HG02642 (cell line): ENCODE results near the gene DCTN1.
"Not testable (repeated sequence)": the region's sequence is repeated elsewhere in the genome, so short reads cannot be mapped to it uniquely, and the experiment has no call there.

ENCODE experiments used
- ATAC-seq: cut with Tn5 transposase; IDR thresholded peaks from one replicate; pipeline ENCODE4 v1.9.1; 2021; ENCODE audit warnings: mild to moderate bottlenecking; ENCODE audit not compliant: unreplicated experiment, poor library complexity

DCTN1 gene

DNA sequence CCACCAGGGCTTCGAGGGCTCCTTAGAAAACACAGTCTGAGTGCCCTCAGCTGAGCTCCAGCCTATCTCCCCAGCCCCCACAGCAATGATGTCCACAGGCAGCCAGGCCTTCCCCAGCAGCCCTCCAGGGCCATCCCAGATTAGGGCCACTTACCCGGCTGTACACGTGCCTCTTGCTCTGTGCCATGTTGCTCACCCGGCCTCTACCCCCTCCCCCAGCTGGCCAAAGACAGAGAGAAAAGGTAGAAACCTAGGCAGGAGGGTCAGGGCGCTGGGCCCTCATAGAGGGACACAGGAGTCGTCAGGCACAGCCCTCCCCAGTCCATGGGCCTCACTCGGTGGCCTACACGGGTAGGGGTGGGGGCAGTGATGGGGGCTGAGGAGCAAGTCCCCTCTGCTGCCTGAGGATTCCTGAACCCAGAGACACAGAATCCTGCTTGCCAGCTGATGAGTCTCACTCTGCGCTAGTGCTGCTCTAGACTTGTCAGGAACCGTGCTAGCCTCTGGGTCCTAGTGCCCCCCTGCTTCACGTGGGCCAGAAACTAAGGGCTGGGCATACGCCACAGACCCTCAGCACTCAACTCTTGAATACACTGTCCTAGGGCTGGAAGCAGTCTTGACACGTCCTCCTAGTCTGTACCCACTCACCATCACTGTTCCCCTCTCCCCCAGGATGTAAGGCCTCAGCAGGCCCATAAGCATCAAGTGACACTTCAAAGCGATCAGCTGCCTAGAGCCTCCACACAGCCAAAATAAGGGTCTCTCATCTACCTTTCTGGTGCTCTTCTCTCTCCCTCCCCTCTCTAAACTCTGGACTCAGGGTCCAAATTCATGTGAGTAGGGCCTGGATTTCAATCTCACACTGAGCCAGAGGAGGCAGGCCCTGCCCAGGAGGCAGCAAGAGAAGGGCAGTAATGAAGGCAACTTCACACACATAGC is at the start of gene DCTN1:
Gene DCTN1, minus strand, starts transcription at position 461 of the 939 bp plus-strand sequence. Its CDS starts 274 bp downstream, at position 187.
- ATAC-seq, result no peak

DNA sequence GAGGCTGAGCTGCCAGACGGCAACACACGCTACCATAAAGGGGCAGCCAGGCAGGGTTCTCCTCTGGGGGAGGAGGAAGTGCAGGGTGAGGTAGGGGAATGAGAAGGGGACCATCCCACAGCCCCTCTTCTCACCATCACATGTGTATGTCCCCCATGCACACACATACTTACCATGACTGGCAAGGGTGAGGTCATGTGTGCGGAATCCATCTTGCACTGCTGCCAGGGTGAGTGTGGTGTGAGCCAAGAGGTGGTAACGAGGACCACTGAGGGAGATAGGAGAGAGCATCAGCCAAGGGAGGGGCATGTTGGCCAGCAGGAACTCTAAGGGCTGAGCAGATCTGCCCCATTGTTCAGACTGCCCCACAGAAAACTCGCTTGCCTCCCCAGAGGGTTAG is 48.6 kb upstream of the DCTN1 start:
- ATAC-seq, result no peak

DNA sequence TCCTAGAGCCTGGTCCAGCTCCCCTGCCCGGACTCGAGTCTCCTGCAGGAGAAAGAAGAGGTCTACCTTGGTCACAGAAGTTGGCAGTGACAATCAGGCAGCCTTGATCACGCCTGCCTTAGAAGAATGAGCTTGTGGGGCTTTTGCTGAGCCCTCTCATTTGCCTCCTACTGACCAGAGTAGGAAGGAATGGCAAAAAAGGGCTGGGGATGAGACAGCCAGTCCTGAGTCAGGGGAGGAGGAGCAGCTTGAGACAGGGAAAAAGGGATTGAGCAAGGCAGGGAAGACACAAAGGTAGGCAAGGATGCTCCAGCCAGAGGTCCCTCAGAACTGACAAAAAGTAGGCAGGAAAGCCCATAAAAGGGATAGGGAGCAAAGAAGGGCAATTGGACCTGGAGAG is 47.4 kb upstream of the DCTN1 start:
- ATAC-seq, result no peak

DNA sequence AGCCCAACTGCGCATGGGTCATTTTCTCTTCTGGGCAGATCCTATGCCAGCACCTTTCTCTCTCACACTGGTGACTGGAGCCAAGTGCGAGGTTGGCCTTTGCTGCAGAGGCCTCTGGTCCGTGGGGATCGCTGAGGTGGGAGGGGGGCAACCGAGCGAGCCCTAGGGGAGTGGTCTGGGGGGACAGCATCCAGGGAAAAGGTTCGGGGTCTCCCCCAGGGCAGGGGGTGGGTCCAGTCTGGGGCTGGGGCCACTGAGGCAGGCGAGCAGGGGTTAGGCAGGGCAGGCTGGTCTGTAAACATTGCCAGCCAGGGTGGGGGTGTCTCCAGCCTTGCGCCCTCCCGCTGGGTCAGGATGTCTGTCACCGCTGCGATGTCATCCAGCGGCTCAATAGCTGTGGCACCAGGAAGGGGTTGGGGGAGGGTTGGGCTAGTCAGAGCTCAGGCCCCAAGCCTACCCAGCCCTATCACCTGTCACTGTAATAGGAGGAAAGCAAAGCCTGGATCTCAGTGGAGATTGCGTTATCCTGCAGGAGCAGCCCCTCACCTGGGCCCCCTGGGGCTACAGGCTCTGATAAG is 46.2 kb upstream of the DCTN1 start:
- ATAC-seq, result no peak

DNA sequence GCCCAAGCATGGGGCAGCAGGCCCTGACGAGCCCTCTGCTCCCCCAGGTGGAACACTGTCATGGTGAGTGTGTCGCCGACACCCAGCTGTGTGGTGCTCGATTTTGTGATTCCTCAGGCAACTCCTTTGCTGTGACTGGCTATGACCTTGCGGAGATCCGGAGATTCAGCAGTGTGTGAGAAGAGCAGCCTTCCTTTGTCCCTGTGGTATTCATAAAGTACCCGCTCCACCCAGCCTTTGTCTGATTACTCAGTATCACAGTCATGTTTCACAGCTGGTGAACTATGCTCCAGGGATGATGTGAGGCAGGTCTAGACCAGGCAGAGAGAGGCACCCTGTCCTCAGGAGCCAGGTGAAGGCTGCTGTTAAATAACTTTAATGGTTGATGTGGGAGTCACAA is 45.4 kb upstream of the DCTN1 start:
- ATAC-seq, result no peak

DNA sequence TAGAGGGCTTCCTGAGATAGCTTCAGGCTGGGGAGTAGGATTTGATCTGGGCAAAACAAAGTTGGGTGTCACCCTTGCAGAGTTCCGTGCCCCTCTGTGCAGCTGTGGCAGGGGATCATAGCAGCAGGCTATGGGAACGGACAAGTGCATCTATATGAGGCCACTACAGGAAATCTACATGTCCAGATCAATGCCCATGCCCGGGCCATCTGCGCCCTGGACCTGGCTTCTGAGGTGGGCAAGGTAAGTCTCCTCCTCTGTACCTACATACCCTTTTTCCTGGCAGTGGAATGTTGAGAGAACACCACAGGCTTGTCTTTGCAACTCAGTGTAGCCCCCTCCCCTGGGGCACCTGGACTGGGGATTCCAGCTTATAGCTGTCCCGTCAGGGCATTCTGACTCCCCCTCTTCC is 44.9 kb upstream of the DCTN1 start:
- ATAC-seq, result no peak

DNA sequence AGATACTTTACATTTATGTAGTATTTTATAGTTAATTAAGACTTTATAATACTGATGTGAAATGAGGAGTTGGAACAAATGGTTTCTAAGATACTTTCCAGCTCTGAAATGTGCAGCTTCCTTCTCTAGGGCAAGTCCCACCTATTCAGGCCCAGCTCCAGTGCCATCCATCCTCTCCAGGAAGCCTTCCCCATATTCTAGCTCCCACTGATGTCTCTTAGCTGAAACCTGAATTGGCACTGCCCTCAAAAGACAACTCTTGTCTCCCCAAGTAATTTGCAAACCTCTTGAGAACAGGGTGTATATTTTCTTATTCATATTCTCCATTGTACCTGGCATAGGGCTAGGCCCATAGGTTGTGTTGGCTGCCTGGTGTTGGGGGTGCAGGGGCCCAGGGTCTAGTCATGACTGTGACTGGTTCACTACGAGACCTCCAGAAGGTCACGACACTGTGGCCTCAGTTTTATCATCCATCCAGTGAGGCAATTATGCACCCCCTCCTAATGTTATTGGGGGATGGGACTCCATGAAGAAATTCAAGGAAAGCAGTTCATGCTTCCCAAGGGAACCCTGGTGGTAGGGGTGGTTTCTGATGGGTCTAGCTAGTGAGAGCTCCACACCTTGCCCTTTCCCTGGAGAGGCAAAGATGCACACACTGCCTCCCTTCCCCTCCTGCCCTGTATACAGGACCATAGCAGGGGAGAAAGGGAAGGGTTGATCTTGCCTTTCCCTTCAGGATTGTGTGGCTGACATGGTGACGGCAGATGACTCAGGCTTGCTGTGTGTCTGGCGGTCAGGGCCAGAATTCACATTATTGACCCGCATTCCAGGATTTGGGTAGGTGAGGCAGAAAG is 44.3 kb upstream of the DCTN1 start:
- ATAC-seq, result no peak

DNA sequence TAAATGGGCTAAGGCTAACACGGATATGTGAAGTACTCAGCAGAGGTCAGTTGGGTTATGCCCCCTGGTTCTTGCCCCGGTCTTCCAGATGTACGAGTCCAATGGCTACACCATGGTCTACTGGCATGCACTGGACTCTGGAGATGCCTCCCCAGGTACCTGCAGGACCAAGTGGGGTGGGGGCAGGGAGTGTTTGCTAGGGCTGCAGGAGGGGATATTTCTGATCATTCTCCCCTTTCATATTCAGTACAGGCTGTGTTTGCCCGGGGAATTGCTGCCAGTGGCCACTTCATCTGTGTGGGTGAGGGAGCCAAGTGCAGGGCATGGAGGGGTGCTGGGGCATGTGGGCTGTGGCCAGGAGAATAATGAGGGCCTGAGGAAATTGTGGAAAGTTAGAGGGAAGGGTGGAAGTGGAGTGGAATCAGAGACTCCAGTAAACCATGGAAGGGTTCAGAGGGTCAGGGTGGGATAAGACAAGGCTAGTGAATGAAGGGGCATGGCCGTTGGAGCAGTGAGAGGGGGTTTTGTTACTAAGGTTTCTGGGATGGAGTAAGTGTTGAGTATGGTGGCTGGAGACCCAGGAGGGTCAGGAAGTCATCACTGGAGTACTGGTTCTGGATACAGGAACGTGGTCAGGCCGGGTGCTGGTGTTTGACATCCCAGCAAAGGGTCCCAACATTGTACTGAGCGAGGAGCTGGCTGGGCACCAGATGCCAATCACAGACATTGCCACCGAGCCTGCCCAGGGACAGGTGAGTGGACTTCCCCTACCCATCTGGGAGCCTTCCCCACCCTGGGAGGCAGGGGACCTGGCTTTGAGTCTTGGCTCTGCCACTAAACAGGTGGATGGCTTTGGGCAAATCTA is 43.4 kb upstream of the DCTN1 start:
- ATAC-seq, result no peak

DNA sequence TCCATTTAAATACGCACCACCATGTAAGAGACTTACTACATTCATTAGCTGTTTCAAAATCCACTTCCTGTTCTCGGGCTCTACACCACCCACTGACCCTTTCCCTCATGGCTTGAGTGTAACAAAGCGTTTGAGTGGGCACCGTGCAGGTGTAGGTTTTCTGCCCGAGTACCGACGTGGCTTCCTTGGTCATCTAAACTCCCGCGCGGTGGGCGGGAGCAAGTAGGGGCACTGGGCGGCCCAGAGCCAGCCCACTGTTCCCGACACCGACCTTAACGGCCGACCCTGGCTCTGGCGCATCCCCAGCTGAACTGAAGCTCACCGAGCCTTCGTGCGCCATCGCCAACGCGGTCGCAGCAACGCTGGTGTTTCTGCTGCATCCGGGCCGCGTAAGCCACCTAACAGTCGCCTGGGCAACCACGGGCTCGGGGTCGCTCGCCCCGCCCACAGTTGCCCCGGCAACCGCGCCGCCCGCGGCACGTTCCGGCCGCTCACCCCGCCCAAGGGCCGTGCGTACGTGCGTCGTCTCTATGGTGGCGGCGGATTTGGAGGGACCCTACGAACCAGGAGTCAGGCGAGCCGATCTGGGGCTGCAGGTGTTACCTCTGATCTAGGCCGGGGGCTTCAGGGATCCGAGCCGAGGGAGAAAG is 41.2 kb upstream of the DCTN1 start, which contains the start of the genes C2orf81 and WDR54:
Gene C2orf81, minus strand, starts transcription at position 399 of the 650 bp plus-strand sequence. Its CDS starts 59 bp downstream, at position 340.
Gene WDR54, plus strand, starts transcription at position 510 of the 650 bp plus-strand sequence. CDS start 424 bp downstream, outside the sequence.
- peak; percentile 97 for ATAC-seq

DNA sequence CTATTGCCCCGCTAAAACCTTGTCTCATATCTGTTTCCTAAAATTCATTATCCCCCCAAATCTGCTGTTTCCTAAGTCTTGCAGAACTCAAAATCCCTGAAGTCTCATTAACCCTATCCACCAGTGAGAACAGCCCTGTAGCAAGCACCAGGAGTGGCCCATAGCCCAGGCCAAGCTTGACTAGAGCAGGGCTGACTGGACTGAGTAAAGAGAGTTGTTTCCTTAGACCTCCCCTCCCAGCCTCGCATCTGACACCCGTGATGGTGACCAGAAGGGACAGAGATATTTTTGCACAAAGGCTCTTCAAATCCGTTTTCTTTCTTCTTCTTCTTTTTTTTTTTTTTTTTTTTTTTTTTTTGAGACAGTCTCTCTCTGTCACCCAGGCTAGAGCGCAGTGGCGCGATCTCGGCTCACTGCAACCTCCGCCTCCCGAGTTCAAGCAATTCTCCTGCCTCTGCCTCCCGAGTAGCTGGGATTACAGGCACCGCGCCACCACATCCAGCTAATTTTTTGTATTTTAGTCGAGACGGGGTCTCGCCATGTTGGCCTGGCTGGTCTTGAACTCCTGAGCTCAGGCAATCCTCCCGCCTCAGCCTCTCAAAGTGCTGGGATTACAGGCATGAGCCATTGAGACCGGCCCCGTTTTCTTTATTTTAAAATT is 40.5 kb upstream of the DCTN1 start:
- ATAC-seq, result not testable (repeated sequence)

DNA sequence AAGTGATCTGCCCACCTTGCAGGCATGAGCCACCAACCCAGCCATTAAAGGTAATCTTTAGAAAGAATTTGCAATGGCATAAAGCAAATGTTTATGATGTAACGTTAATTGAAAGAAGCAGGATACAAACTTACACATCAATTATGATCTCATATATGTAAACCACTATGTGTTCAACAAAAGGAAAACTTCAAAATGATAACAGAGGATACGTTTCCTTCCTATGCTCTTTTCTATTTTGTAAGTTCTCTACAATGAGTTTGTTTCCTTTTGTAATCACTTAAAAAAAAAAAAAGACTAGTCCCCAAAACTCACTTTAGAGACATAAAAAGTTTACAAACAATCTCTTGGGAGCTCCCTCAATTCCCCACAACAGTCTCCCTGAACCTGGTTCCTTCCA is 39.9 kb upstream of the DCTN1 start:
- no peak for ATAC-seq

DNA sequence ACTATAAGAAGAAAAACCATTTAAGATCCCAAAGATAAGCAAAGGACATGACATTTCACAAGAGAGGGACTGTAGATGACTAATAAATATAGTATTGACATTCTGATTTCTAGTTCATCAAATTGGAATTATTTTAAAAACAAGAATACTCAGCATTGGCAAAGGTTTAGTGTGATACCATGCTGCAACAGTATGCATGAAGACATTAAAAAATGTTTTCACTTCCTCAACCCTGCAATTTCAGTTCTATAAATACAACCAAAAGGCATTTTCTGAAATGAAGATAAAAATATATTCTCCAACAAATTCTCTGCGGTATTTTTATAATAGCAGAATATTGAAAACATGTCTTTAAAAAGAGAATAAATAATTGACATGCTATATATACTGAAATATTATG is 39.2 kb upstream of the DCTN1 start:
- ATAC-seq, result no peak

DNA sequence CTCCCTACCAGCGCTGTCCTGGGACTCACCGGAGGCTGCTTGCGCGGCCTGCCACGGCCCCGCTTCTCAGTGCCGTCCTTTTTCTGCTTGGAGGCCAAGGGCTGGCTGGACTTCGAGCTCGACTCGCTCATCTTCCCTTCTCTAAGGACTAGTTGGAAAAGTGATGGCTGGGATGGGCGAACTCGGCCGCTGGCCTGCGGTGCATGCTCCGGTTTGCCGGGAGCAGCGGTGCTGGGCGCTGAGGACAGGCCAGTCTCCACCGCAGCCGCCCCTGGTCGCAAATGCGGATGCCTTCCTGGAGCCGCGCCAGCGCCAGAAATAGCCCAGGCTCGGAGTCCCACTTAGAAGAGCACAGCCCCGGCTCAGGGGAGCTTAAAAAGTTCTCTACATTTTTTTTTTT is 38.2 kb upstream of the DCTN1 start:
- no peak for ATAC-seq

DNA sequence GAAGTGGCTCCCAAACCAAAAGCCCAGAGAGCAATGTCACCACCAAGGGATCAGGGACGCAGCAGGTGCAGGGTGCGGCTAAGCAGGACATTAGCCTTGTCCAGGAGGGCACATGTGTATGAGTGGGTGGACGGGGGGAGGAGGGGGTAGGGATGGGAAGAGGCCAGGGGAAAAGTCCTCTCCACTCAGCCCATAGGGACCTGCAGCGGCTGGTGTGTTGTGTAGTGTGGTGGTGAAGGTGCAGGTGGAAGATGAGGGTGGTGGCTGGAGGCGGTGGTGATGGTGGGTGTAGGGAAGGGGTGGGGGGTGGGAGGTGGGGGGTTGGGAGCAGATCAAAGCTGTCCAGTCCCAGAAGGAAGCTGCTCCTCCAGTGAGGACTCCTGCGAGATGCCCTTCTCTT is 37.7 kb upstream of the DCTN1 start:
- ATAC-seq, result no peak

DNA sequence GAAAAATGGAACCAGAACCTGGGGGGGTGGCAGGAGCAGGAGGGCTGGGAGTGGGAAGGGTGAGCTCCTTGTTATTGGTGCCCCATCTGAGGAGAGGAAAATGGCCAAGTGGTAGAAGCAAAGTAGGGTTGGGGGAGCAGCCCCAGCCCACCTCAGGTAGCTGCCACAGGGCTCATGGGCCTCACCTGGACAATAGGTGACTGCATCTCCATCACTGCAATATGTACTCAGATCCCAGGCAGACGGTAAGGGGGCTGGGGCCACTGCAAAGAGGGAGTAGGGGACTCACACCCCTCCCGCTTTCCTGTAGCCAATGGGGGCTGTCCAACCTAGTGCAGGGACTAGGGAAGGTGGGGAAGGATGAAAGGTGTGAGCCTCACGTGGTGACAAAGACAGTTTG is 37.1 kb upstream of the DCTN1 start:
- no peak for ATAC-seq

DNA sequence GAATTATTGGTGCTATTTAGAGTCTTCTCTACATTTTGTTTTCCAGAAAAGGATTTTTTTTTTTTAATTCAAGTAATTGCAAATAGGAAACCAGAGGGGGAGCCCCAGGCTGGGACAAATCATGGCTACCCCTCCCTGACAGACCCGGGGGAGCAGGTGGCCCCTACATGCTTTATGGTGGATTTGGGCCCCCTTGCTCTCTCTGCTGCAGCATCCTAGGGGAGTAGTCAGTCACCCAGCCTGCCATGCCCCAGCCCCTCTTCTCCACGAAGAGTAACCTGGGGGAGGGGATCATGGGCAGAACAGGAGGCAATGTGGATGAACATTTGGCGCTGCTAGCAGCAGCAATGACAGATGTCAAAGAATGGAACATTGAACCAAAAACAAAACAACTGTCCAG is 36.7 kb upstream of the DCTN1 start:
- ATAC-seq, result no peak

DNA sequence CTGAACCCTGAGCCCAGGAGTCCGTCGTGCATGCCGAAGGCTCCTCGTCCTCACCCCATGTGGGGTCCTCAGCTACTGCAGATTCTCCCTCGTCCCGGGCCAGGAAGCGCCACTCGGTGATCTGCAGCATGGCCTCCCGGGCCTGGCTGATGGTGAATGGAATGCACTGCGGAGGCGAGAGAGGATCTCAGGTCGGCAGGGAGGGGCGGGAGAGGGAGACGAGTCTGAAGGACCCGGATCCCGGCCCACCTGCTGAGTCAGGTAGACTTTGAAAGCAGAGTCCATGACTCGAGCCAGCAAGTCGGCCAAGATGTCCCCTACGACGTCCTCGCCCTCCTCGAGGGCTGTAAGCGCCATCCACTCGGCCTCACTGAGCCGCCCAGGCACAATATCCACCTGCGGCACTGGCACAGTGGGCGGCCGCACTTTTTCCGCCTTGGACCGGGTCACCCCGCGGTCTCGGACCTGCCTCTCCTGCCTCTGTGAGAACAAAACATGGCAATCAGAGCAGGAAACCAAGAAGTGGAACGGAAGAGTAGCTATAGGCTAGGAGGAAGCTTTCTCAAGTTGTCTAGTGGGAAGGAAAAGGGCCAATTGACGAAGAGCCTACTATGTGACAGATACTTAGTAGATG is 35.8 kb upstream of the DCTN1 start:
- peak; percentile 6 for ATAC-seq
